Chondrocyte (in vitro differentiated cells): ENCODE data around the gene ZNF559. TPM values are rescaled to one million over a fixed set of nuclear protein-coding genes. Genes with fewer than 3 reads are reported as not detected.
A peak's percentile ranks its signal among the peaks of the same experiment; 100 is the strongest.
"Not testable (repeated sequence)": the region's sequence is repeated elsewhere in the genome, so short reads cannot be mapped to it uniquely, and the experiment has no call there.

ENCODE experiments used
- DNase-seq: peaks from one replicate; pipeline ENCODE4 v3.0.0; 2021; ENCODE audit warnings: mixed read lengths, low spot score
- H3K27ac Mint-ChIP-seq: one replicate; pipeline ENCODE4 v1.8.0; 2021; ENCODE audit warnings: mild to moderate bottlenecking, moderate library complexity, mixed read lengths; ENCODE audit not compliant: unreplicated experiment
- H3K27me3 Mint-ChIP-seq: 2 replicates; pipeline ENCODE4 v1.8.0; 2021; ENCODE audit warnings: low read depth, mixed read lengths
- H3K36me3 Mint-ChIP-seq: 2 replicates; pipeline ENCODE4 v1.8.0; 2021; ENCODE audit warnings: low read depth, mixed read lengths
- H3K4me1 Mint-ChIP-seq: 2 replicates; pipeline ENCODE4 v1.8.0; 2021; ENCODE audit warnings: low read depth, mild to moderate bottlenecking, mixed read lengths
- H3K4me3 Mint-ChIP-seq: one replicate; pipeline ENCODE4 v1.8.0; 2021; ENCODE audit warnings: mild to moderate bottlenecking, moderate library complexity, mixed read lengths; ENCODE audit not compliant: unreplicated experiment
- H3K9me3 Mint-ChIP-seq: 2 replicates; pipeline ENCODE4 v1.8.0; 2021; ENCODE audit warnings: low read depth, mixed read lengths
- CTCF ChIP-seq: fragments of 200-600 bp; sonication (generic); IDR thresholded peaks from 2 replicates; pipeline ENCODE4 v1.5.0; 2021; ENCODE audit warnings: antibody characterized with exemption, mild to moderate bottlenecking, moderate library complexity
- total RNA-seq: library from RNA; stranded (reverse); gene quantifications from 3 replicates; pipeline ENCODE4 v1.2.1, GENCODE V29; 2021

ZNF559 gene
- total RNA-seq, 1 donor from 2014 or later: 10.8 TPM

DNA sequence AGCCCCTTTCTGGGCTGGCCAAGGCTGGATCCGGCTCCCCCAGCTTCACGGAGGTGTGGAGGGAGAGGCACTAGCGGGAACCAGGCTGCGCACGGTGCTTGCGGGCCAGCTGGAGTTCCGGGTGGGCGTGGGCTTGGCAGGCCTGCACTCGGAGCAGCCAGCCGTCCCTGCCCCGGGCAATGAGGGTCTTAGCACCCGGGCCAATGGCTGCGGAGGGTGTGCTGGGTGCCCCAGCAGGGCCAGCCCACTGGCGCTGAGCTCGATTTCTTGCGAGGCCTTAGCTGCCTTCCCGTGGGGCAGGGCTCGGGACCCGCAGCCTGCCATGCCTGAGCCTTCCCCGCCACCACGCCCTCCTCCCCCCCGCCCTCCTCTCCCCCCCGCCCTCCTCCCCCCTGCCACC, 2.6 kb upstream of the ZNF559 start:
- Mint-ChIP-seq H3K4me3 (no peak overlapping the region), H3K4me1 (peaks cover 11% of the 10 kb centered on the region), H3K27me3 (no peaks in the 10 kb centered on the region), H3K36me3 (peaks cover 14% of the 10 kb centered on the region), H3K9me3 (peaks cover 34% of the 10 kb centered on the region), H3K27ac (no peak overlapping the region)
- DNase-seq: no peak
- no peak for TF ChIP-seq CTCF

- H3K27ac Mint-ChIP-seq, DNase-seq, H3K4me3 Mint-ChIP-seq, H3K27me3 Mint-ChIP-seq: not testable (repeated sequence)
- Mint-ChIP-seq H3K36me3 (peaks cover 15% of the 10 kb centered on the region), H3K4me1 (peaks cover 11% of the 10 kb centered on the region), H3K9me3 (peaks cover 31% of the 10 kb centered on the region)
Observed at GRCh38 chr19:9321756-9322155, 2.2 kb upstream of the ZNF559 start.

GRCh38 chr19:9322201-9322600, 1.8 kb upstream of the ZNF559 start:
- Mint-ChIP-seq H3K4me3 (peak overlapping the region; percentile 40), H3K9me3 (peaks cover 31% of the 10 kb centered on the region), H3K4me1 (peaks cover 11% of the 10 kb centered on the region), H3K36me3 (peaks cover 15% of the 10 kb centered on the region)
- H3K27me3 Mint-ChIP-seq, DNase-seq, H3K27ac Mint-ChIP-seq: not testable (repeated sequence)

DNA sequence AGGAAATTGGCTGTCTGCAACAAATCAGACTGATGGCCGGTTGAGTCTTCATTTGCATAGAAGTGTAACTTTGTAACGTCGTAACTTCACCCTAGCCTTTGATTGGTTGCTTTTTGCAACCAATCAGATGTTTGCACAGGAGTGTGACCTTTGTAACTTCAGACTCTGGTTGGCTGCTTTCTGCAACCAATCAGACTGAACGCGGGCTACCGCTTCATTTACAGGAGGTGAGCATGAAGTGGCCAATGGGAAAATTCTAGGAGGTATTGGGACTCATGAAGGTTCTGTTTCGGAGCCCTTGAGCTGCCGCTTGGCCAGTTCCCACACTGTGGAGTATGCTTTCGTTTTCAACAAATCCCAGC, 441 bp upstream of the ZNF559 start:
- peaks cover 24% of the 10 kb centered on the region for H3K36me3 Mint-ChIP-seq
- peak overlapping the region; percentile 95 for H3K27ac Mint-ChIP-seq
- no peak for DNase-seq
- H3K27me3 Mint-ChIP-seq: no peaks in the 10 kb centered on the region
- H3K4me1 Mint-ChIP-seq: peaks cover 11% of the 10 kb centered on the region
- peaks cover 36% of the 10 kb centered on the region for H3K9me3 Mint-ChIP-seq
- H3K4me3 Mint-ChIP-seq: peak overlapping the region; percentile 89
- no peak for TF ChIP-seq CTCF

- no peak for DNase-seq
- H3K36me3 Mint-ChIP-seq: peaks cover 32% of the 10 kb centered on the region
- TF ChIP-seq CTCF: no peak
- H3K4me1 Mint-ChIP-seq: peaks cover 11% of the 10 kb centered on the region
- H3K27ac Mint-ChIP-seq: peak overlapping the region; percentile 54
- H3K27me3 Mint-ChIP-seq: no peaks in the 10 kb centered on the region
- H3K9me3 Mint-ChIP-seq: peaks cover 45% of the 10 kb centered on the region
- peak overlapping the region; percentile 89 for H3K4me3 Mint-ChIP-seq
Observed at GRCh38 chr19:9324584-9324962, 594 bp downstream of the ZNF559 start.

- Mint-ChIP-seq H3K27me3 (no peaks in the 10 kb centered on the region), H3K36me3 (peaks cover 59% of the 10 kb centered on the region), H3K4me1 (peaks cover under 1% of the 10 kb centered on the region), H3K27ac (no peak overlapping the region), H3K4me3 (no peak overlapping the region), H3K9me3 (peaks cover 65% of the 10 kb centered on the region)
- DNase-seq: no peak
- TF ChIP-seq CTCF: no peak
Observed at GRCh38 chr19:9329999-9330398, 6.0 kb downstream of the ZNF559 start.
